NB4 (cell line): Measurements from ENCODE around the gene MDGA2.

Source experiments
- MYC ChIP-seq: IDR thresholded peaks from 2 replicates; pipeline ENCODE4 v1.6.1; 2011; ENCODE audit warnings: low read depth, low read length
- POLR2A ChIP-seq: IDR thresholded peaks from 2 replicates; pipeline ENCODE4 v1.6.1; 2011; ENCODE audit warnings: mild to moderate bottlenecking; ENCODE audit not compliant: insufficient read length; ENCODE audit errors: extremely low read depth
- TF ChIP-seq, protein P1 (sequence below): IDR thresholded peaks from one replicate; pipeline ENCODE4 v1.5.1; 2012; ENCODE audit warnings: low read depth, low read length
- TF ChIP-seq, protein P2 (sequence below): IDR thresholded peaks from 2 replicates; pipeline ENCODE4 v1.6.1; 2011; ENCODE audit warnings: low read depth, low read length

DNA sequence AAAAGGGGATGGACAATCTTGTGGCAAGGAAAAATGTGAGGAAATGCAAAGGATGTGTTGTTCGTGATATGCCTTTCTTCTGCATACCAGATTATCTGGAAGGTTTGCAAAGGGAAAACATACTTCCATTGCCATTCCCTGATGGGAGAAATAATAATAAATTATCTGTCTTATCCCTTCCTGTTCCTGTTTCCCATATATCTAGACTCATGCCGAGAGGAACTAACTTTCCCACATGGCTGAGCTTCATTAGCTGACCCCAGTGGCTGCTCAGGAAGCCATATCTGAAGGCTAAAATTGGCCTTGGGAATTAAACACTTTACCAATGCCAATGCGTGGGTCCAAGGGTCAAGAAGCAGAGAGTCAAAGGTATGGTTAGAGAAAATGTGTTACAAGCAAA, 439.8 kb downstream of the MDGA2 start:
- TF ChIP-seq, protein P1, sequence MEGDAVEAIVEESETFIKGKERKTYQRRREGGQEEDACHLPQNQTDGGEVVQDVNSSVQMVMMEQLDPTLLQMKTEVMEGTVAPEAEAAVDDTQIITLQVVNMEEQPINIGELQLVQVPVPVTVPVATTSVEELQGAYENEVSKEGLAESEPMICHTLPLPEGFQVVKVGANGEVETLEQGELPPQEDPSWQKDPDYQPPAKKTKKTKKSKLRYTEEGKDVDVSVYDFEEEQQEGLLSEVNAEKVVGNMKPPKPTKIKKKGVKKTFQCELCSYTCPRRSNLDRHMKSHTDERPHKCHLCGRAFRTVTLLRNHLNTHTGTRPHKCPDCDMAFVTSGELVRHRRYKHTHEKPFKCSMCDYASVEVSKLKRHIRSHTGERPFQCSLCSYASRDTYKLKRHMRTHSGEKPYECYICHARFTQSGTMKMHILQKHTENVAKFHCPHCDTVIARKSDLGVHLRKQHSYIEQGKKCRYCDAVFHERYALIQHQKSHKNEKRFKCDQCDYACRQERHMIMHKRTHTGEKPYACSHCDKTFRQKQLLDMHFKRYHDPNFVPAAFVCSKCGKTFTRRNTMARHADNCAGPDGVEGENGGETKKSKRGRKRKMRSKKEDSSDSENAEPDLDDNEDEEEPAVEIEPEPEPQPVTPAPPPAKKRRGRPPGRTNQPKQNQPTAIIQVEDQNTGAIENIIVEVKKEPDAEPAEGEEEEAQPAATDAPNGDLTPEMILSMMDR, result no peak
- TF ChIP-seq POLR2A, result no peak
- TF ChIP-seq, protein P2, sequence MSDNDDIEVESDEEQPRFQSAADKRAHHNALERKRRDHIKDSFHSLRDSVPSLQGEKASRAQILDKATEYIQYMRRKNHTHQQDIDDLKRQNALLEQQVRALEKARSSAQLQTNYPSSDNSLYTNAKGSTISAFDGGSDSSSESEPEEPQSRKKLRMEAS, result no peak
- no peak for TF ChIP-seq MYC
